Stimulated activated CD8-positive, alpha-beta memory T cell treated with anti-CD3 and anti-CD28 coated beads, Interleukin-15, amount 100 ng/mL, for 48 hours (primary cell): ENCODE measurements around the gene NPW.

Experiments
- DNase-seq, 2 donors: peaks; one replicate each; pipeline ENCODE4 v3.0.0-alpha.2; 2020; ENCODE audit warnings: low read depth in 2 of 2

NPW gene

GRCh38 chr16:1984347-1985225 lies 35.0 kb upstream of the NPW start:
- DNase-seq: no peak

DNA sequence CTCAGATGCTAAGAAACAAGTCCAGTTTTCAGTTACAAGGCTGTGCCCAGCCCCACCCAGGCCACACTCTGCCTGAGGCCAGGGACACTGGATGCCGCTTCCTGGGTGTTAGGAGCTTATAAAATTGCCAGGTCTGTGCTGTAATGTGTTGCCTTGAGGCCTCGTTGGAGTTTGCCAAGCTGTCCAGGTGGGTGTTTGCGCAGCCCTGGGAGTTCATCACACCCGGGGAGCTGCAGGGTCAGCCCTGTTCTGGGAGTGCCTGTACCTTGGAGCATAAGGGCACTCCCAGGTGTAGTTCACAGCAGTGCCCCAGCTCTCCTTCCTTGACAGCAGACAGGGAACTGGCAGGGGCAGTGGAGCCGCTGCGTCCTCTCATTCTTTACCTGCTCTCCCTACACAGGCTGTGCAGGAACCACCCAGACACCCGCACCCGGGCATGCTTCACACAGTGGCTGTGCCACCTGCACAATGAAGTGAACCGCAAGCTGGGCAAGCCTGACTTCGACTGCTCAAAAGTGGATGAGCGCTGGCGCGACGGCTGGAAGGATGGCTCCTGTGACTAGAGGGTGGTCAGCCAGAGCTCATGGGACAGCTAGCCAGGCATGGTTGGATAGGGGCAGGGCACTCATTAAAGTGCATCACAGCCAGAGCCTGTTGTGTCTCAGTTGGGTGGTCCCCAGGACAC lies 34.0 kb upstream of the NPW start:
- no peak for DNase-seq

GRCh38 chr16:1987198-1987597 lies 32.4 kb upstream of the NPW start:
- DNase-seq: no peak

DNA sequence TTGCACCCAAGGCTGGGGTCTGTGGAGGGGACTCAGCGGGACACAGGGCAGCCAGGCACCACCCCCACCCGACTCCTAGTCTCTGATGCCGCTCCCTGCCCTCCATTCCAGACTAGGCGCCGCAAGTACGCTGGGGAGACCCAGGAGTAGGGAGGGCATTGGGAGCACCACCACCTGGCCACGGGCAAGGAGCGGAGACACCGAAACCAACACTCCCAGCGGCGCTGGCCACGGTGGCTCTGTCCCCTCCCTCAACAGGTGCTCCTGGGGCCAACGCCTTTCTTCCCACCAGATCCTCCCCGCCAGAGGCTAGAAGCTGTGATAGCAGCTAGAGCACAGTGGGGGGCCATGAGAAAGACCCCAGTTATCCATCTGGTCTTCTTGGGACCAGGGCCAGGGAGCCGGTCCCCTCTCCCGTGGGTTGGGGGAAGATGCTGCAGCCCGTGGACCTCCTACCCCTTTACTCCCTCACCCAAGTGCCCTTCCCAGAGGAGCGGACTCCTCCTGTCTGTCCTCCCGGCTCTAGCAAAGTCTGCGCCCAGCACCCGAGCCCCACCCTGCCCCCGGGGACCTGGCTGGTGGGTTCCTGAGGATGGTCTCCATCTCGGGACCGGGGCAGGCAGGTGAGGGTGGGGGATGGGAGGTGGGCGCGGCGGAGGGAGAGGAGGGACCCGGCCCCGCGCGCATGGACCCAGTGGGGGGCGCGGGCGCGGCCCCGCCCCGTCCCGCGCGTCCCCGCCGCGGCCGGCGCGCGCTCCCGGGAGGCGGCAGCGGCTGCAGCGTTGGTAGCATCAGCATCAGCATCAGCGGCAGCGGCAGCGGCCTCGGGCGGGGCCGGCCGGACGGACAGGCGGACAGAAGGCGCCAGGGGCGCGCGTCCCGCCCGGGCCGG lies 30.1 kb upstream of the NPW start, which contains the start of gene SYNGR3:
Gene SYNGR3, plus strand, starts transcription at position 762 of the 892 bp plus-strand sequence. CDS start 133 bp downstream, outside the sequence.
- DNase-seq: no peak

DNA sequence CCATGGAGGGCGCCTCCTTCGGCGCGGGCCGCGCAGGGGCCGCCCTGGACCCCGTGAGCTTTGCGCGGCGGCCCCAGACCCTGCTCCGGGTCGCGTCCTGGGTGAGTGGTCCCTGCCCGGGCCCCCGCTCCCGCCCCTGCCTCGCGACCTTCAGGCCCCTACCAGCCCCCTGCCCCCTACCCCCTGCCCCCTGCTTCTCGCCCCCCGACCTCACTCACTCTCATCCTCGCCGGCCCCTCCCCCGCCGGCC lies 29.6 kb upstream of the NPW start:
- DNase-seq: no peak

DNA sequence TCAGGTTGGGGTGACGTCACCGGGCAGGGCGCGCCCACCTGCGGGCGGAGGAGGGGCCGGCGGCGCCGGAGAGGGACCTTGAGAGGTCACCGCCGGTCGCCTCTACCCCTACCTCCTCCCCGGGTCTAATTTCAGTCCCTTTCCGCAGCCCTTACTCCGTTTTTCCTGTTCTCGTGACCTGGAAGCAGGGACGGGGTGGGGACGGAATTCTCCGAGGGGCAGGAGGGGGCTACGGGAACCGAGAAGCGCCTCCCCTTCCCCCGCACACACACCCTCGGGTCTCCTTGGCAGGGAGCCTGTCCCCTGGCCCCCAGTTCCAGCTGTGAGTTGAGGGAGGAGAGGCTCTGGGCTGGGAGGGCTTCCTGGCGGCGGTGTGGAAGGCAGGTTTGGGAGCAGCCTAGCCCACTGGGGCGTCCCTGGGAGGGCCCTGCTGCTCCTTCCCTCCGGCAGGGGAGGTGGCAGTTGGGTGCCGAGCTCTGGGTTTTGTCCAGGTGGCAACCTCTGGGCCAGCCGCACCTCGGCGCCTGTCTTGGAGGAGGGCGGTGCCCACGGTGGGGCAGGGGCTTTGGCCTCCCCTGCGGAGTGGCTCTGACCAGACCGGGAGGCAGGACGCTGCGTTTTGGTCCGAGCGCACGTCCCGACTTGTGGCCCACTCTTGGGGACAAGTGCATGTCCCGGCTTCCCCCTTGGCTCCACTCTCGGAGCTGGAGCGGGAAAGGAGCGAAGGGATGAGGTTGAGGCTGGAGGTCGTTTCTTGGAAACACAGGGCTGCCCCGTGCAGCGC lies 29.0 kb upstream of the NPW start:
- DNase-seq: peak in 1 of 2 donors; percentile 35

DNA sequence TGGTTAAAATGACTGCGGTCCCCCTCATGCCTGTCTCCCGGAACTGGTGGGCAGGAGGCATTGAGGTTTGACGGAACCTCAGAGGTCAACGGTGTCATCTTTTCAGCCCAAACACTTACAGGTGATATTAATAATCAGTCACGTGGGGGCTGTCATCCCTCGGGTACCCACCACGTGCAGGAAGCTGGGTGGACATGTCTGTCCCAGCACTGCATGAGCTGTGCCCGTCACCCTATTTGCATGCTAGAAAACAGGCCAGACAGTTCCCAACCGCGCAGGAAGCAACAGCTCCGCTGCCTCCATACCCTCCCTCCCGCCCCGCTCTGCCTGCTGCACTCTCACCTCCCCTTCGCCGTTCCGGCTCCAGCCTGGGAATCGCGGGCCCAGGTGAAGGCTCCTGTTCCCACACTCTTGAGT lies 28.4 kb upstream of the NPW start:
- peak in 1 of 2 donors; percentile 37 for DNase-seq

- DNase-seq: no peak
These were observed 28.0 kb upstream of the NPW start for GRCh38 chr16:1991588-1991947.

- peak; percentile 93 to 94 for DNase-seq
These were observed 27.5 kb upstream of the NPW start for GRCh38 chr16:1991948-1992703.

DNA sequence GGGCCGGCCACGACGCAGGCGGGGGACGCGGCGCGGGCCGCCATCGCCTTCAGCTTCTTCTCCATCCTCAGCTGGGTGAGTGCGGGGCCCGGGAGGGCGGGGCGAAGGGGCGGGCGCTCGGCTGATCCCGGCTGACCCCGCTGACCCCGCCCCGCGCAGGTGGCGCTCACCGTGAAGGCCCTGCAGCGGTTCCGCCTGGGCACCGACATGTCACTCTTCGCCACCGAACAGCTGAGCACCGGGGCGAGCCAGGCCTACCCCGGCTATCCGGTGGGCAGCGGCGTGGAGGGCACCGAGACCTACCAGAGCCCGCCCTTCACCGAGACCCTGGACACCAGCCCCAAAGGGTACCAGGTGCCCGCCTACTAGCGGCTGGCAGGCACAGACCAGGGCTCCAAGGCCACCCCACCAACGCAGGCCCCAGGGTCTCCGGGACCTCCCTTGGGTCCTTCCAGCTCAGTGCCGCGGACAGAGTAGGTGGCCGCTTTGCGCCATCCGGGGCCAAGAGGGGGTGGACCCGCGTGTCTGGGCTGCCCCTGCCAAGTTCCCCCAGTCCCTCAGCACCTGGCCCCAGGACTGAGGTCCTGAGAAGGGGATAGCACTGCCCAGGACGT lies 26.8 kb upstream of the NPW start:
- no peak for DNase-seq

- DNase-seq: no peak
These were observed 25.9 kb upstream of the NPW start for GRCh38 chr16:1993731-1994131.

GRCh38 chr16:1997494-1998359 lies 21.9 kb upstream of the NPW start:
- DNase-seq: no peak

GRCh38 chr16:1998360-1998835 lies 21.2 kb upstream of the NPW start:
- DNase-seq: no peak

DNA sequence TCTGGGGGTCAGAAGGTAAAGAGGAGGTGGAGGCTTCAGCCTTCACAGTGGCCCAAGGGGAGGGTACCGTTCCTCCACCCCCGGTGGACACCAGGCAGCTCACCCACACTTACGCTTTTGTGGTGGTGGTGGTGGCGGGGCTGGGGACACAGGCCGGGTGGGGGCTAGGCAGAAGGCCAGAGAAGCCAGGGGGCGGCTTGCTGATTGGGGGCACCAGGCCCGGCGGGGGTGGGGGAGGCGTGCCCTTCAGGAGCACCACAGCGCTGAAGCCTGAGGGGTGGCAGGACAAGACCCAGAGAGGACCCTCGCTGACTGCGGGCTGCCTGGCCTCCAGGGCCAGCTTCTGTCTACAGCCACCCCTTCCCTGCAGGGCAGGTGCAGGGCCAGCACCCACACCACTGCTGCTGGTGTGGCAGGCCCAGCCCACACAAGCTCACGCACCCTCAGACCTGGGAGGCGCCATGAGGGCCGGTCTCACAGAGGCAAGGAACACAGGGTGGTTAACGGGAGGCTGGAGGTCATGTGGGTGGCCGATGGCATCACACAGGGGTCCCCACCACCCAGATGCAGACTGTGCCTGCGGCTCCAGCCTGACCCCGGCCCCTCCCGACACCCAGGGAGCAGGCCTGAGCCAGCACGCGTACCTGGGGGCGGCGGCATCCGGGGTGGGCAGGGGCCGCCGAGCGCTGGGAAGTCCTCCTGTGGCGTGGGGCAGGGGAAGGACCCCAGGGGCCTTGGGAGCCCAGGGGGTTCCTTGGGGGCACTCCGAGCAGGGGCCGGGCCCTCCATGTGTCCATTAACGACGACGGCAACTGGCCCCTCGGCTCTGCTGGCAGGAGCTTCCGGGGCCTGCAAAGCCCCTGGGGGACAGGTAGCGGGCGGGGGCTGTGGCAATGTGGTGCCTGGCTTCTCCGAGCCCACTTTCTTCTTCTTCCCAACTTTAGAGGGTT lies 20.5 kb upstream of the NPW start:
- no peak for DNase-seq

DNA sequence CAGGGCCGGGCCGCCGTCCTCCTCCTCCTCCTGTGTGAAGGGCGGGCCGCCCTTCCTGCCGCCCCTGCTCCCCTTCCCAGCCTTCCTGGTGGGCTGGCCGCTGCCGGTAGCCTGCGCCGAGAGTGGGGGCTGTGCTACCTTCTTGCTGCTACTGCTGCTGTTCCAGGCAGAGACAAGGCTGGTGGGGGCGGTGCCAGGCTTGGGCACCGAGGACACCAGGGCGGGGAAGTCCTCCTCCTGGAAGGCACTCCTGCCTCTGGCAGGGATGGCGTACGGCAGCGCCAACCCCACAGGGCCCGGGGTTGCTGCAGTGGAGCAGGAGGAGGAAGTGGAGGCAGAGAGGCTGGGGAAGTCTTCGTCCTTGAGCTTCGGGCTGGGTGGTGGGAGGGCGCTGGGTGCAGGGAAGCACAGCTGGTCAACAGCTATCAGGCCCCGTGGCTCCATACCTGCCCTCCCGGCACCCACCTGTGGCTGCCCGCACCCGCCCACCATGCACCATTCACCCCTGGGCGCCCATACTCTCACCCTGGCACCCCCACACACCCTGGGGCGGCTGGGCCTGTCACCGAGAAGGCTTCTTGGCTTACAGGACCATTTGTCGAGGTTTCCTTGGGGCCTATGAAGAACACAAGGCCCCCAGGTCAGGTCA lies 19.6 kb upstream of the NPW start:
- no peak for DNase-seq

- DNase-seq: no peak
These were observed 18.6 kb upstream of the NPW start for GRCh38 chr16:2001035-2001434.
